ENCODE measurements around the gene SRSF6.
"Not testable (repeated sequence)": the region's sequence is repeated elsewhere in the genome, so short reads cannot be mapped to it uniquely, and the experiment has no call there.

SRSF6 gene

DNA sequence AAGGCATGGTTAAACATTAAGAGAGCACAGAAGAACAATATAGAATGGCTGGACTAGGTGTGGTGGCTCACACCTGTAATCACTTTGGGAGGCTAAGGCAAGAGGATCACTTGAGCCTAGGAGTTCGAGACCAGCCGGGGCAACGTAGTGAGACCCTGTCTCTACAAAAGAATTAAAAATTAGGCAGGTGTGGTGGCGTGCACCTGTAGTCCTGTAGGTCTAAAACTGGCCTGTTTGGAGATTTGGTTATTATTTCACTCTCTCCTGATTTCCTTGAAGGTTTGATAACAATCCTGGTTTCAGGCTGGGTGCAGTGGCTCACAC is 15.6 kb downstream of the SRSF6 start:
- no peak for DNase-seq (ENCODE audit: low read depth, low spot score)

- no peak for DNase-seq (ENCODE audit: low read depth, low spot score)
These were observed 19.5 kb downstream of the SRSF6 start for GRCh38 chr20:43477193-43477592.

DNA sequence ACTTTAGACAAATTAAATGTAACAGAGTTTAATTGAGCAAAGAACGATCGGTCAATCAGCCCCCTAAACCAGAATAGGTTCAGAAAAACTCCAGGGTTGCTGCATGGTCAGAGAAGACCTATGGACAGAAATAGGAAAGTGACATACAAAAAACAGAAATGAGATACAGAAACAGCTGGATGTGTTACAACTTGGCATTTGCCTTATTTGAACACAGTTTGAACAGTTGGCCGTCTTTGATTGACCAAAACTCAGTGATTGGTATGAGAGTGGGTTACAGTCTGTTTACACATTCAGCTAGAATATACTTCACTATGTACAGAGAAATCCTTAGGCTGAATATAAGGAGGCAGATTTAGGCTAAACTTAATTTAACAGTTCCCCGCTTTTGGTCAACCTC is 19.9 kb downstream of the SRSF6 start:
- DNase-seq (ENCODE audit: low read depth, low spot score): no peak

DNA sequence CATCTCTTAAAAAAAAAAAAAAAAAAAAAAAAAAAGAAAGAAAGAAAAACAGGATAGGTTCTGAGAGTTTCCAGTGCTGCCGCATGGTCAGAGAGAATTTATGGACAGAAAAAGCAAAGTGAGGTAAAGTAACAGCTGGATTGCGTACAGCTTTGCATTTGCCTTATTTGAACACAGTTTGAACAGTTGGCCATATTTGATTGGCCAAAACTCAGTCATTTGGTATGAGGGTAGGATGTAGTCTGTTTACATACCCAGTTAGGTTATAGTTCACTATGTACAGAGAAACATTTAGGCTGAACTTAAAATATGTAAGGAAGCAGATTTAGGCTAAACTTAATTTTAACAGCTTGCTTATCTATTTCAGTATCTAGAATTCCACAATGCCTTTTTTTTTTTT is 32.3 kb downstream of the SRSF6 start:
- no peak for DNase-seq (ENCODE audit: low read depth, low spot score)

GRCh38 chr20:43492101-43492500 is 34.4 kb downstream of the SRSF6 start:
- DNase-seq (ENCODE audit: low read depth, low spot score): no peak

DNA sequence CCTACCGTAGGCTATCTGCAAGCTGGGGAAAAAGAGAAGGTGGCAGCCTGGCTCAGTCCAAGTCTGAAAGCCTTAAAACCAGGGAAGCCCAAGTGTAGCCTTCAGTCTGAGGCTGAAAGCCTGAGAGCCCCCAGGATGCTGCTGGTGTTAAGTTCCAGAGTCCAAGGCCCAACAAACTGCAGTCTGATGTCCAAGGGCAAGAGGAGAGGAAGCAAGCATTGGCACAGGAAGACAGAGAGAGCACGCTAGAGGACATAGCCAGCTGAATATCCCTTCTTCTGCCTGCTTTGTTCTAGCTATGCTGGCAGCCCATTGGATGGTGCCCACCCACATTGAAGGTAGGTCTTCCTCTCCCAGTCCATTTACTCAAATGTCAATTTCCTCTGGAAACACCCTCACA is 37.7 kb downstream of the SRSF6 start:
- DNase-seq (ENCODE audit: low read depth, low spot score): no peak

- not testable (repeated sequence) for DNase-seq (ENCODE audit: low read depth, low spot score)
These were observed 44.3 kb downstream of the SRSF6 start for GRCh38 chr20:43502021-43502420.

- DNase-seq (ENCODE audit: low read depth, low spot score): no peak
These were observed 48.5 kb downstream of the SRSF6 start for GRCh38 chr20:43506238-43506637.

GRCh38 chr20:43507150-43508080 is 49.7 kb downstream of the SRSF6 start, which contains the start of gene L3MBTL1:
Gene L3MBTL1, plus strand, starts transcription at chr20:43507697. Its CDS starts 5,807 bp downstream, at chr20:43513504.
- DNase-seq (ENCODE audit: low read depth, low spot score): no peak

- DNase-seq (ENCODE audit: low read depth, low spot score): no peak
These were observed 50.4 kb downstream of the SRSF6 start for GRCh38 chr20:43508106-43508505.

DNA sequence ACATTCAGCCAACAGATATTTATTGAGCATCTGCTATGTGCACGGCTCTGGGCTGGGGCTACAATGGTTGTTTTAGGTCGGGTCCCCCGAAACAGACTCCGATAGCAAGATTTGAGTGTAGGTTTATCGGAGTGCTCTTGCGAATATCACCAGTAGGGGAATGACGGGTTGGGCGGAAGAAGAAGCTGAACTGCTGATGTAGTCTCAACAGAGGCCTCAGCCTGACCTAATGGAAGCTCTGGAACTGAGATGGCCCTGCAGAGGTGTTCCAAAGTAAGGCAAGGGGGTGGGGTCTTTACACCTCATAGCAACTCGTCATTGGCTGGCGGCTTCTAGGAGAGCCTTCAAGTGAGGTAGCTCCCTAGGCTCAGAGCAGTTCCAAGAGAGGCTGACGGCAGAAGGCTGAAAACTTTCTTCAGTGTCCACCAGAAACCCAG is 50.9 kb downstream of the SRSF6 start:
- peak; percentile 83 for DNase-seq (ENCODE audit: low read depth, low spot score)

DNA sequence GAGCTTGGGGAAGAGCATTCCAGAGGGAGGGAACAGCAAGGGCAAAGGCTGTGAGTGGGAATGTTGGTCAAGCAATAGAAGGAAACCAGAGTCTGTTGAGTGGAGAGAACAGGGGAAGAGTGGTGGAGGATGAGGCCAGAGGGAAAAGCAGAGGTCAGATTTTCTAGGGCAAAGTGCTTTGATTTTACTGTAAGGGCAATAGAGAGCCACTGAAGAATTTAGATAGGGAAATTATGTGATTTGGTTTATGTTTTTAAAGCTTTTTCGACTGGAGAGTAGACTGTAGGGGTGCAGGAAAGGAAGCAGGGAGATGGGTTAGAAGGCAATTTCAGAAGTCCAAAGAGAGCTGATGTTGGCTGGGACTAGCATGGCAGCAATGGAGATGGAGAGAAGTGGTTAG is 54.2 kb downstream of the SRSF6 start:
- no peak for DNase-seq (ENCODE audit: low read depth, low spot score)

- DNase-seq (ENCODE audit: low read depth, low spot score): no peak
These were observed 55.8 kb downstream of the SRSF6 start for GRCh38 chr20:43513372-43513930.

All from iPS DF 19.7 (cell line).